ENCODE data around the gene RAI1. TPM values are rescaled to one million over a fixed set of nuclear protein-coding genes. Genes with fewer than 3 reads are reported as not detected.

Gene RAI1
- total and polyA plus RNA-seq, 2 of the 13 experiments (the other 11 are each of a cell fraction or from before 2014, with no cell fraction given) = 3.4 to 5.2 TPM

DNA sequence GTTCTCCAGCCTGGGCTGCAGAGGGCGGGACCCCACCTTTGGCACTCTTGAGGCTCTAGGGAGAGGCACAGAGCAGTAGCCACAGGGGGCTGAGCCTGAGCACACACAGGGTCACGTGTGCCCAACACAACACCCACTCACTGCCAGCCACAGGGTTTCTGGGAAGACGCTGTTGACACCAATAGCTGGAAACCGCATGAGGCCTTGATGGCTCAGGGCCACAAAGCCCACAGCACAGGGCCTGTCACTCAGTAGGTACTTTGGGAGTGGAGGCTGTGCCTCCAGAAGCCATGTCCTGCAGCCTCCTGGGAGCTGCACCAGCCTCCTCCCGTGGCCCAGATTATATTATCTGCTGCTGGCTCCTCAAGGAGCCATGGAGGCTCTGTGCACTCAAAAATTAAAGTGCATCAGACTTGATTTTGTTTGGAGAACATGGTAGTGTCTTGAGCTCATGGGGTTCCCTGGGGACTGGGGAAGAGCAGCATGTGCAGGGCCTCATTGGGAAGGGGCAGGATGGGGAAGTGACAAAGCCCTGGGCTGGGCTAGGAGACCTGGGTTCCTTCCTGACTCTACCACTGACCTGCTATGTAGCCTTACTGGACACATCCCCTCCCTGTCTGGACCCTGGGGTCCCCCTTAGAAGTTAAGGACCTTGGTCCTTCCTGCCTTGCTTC lies 168.0 kb downstream of the RAI1 start (continued):
- TF ChIP-seq, protein P1, sequence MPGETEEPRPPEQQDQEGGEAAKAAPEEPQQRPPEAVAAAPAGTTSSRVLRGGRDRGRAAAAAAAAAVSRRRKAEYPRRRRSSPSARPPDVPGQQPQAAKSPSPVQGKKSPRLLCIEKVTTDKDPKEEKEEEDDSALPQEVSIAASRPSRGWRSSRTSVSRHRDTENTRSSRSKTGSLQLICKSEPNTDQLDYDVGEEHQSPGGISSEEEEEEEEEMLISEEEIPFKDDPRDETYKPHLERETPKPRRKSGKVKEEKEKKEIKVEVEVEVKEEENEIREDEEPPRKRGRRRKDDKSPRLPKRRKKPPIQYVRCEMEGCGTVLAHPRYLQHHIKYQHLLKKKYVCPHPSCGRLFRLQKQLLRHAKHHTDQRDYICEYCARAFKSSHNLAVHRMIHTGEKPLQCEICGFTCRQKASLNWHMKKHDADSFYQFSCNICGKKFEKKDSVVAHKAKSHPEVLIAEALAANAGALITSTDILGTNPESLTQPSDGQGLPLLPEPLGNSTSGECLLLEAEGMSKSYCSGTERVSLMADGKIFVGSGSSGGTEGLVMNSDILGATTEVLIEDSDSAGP (CRISPR knock-in tag; IDR thresholded peaks at IDR 0.05; ENCODE audit: borderline replicate concordance) = 0 out of 2 replicates have a peak, but pooled peaks have one; percentile 36
- TF ChIP-seq, protein P2, sequence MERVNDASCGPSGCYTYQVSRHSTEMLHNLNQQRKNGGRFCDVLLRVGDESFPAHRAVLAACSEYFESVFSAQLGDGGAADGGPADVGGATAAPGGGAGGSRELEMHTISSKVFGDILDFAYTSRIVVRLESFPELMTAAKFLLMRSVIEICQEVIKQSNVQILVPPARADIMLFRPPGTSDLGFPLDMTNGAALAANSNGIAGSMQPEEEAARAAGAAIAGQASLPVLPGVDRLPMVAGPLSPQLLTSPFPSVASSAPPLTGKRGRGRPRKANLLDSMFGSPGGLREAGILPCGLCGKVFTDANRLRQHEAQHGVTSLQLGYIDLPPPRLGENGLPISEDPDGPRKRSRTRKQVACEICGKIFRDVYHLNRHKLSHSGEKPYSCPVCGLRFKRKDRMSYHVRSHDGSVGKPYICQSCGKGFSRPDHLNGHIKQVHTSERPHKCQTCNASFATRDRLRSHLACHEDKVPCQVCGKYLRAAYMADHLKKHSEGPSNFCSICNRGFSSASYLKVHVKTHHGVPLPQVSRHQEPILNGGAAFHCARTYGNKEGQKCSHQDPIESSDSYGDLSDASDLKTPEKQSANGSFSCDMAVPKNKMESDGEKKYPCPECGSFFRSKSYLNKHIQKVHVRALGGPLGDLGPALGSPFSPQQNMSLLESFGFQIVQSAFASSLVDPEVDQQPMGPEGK (CRISPR knock-in tag; IDR thresholded peaks at IDR 0.05) = peak; percentile 51; the same call in 1 of the 2 replicates
- TF ChIP-seq, protein P3, sequence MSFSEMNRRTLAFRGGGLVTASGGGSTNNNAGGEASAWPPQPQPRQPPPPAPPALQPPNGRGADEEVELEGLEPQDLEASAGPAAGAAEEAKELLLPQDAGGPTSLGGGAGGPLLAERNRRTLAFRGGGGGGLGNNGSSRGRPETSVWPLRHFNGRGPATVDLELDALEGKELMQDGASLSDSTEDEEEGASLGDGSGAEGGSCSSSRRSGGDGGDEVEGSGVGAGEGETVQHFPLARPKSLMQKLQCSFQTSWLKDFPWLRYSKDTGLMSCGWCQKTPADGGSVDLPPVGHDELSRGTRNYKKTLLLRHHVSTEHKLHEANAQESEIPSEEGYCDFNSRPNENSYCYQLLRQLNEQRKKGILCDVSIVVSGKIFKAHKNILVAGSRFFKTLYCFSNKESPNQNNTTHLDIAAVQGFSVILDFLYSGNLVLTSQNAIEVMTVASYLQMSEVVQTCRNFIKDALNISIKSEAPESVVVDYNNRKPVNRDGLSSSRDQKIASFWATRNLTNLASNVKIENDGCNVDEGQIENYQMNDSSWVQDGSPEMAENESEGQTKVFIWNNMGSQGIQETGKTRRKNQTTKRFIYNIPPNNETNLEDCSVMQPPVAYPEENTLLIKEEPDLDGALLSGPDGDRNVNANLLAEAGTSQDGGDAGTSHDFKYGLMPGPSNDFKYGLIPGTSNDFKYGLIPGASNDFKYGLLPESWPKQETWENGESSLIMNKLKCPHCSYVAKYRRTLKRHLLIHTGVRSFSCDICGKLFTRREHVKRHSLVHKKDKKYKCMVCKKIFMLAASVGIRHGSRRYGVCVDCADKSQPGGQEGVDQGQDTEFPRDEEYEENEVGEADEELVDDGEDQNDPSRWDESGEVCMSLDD (CRISPR knock-in tag; IDR thresholded peaks at IDR 0.05; ENCODE audit: borderline replicate concordance) = no peak
- TF ChIP-seq RFX1 (IDR thresholded peaks at IDR 0.05) (no peak), EP300 (IDR thresholded peaks at IDR 0.05; ENCODE audit: low read depth in 2 of 2, low read length in 2 of 2) (no peak), EP300 (CRISPR knock-in tag; IDR thresholded peaks at IDR 0.05; ENCODE audit: borderline replicate concordance) (peak; percentile 67; the same call in 1 of the 2 replicates), NCOA2 (CRISPR knock-in tag; IDR thresholded peaks at IDR 0.05) (peak; percentile 79), ZBED4 (CRISPR knock-in tag; IDR thresholded peaks at IDR 0.05; ENCODE audit: borderline replicate concordance) (no peak), BHLHE40 (IDR thresholded peaks at IDR 0.05; ENCODE audit: low read length) (peak; percentile 73), KLF16 (CRISPR knock-in tag; IDR thresholded peaks at IDR 0.05) (peak in 1 of 2 experiments; percentile 49; a peak in 1 of 4 replicates), PITX1 (CRISPR knock-in tag; IDR thresholded peaks at IDR 0.05) (no peak), ZNF546 (CRISPR knock-in tag; conservative IDR thresholded peaks at IDR 0.05) (no peak), RXRA (CRISPR knock-in tag; IDR thresholded peaks at IDR 0.05) (peak; percentile 48; the same call in 1 of the 2 replicates), IKZF5 (CRISPR knock-in tag; IDR thresholded peaks at IDR 0.05) (peak; percentile 28; the same call in 1 of the 2 replicates), GATAD2A (CRISPR knock-in tag; IDR thresholded peaks at IDR 0.05) (peak; percentile 70), ZNF224 (CRISPR knock-in tag; IDR thresholded peaks at IDR 0.05) (0 out of 2 replicates have a peak, but pooled peaks have one; percentile 9)
- TF ChIP-seq, protein P4, sequence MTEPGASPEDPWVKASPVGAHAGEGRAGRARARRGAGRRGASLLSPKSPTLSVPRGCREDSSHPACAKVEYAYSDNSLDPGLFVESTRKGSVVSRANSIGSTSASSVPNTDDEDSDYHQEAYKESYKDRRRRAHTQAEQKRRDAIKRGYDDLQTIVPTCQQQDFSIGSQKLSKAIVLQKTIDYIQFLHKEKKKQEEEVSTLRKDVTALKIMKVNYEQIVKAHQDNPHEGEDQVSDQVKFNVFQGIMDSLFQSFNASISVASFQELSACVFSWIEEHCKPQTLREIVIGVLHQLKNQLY (CRISPR knock-in tag; IDR thresholded peaks at IDR 0.05) = 0 out of 2 replicates have a peak, but pooled peaks have one; percentile 30

All from HepG2 (cell line).